ENCODE data around the gene NAP1L1. TPM values are rescaled to one million over a fixed set of nuclear protein-coding genes. Genes with fewer than 3 reads are reported as not detected.

Gene NAP1L1
- total RNA-seq, 4 donors from 2014 or later = 78.9 to 191 (median 150) TPM

- H3K27ac ChIP-seq = no peak overlapping the region
- H3K4me1 ChIP-seq = no peaks in the 10 kb centered on the region
- H3K4me3 ChIP-seq = no peak overlapping the region
- TF ChIP-seq POLR2A (IDR thresholded peaks at IDR 0.05) (no peak), CTCF (IDR thresholded peaks at IDR 0.05) (no peak), POLR2AphosphoS5 (IDR thresholded peaks at IDR 0.05) (no peak), EP300 (IDR thresholded peaks at IDR 0.05; ENCODE audit: low read depth) (no peak)
- intact Hi-C loops (cut with DNase I; ENCODE audit: low total_unique reads) = no loop called here
- no peaks in the 10 kb centered on the region for H3K36me3 ChIP-seq
- no peak for DNase-seq
- no peaks in the 10 kb centered on the region for H3K9me3 ChIP-seq
- H3K27me3 ChIP-seq = no peaks in the 10 kb centered on the region
- in situ Hi-C loops (cut with MboI; ENCODE audit: low pct_ligation_motif_present in 1 of 4, low pct_unique_long_range_greater_than_20kb in 1 of 4, low sequenced_read_pairs in 3 of 4) = loop anchor here in 2 of 4 donors (25.0 kb wide), 1 partner anchor 471 kb away; the partner anchor contains the start of gene OSBPL8 (in 2 of the 2)
- 40 to 71% methylated on average over 1 to 2 of the region's 2 CpGs for WGBS, 2 donors (ENCODE audit: low coverage in 1 of 2)
These were observed 6.8 kb upstream of the NAP1L1 start for GRCh38 chr12:76091246-76091754.

GRCh38 chr12:76085520-76085868 lies 1.0 kb upstream of the NAP1L1 start:
- Histone ChIP-seq H3K9me3 (no peaks in the 10 kb centered on the region), H3K27ac (peak overlapping the region; percentile 97 to 99 (median 98)), H3K27me3 (no peaks in the 10 kb centered on the region), H3K4me1 (peaks cover 0 to 33% (median 19%) of the 10 kb centered on the region in 4 donors), H3K4me3 (peak overlapping the region in 3 of 4 donors; percentile 75 to 97 (median 92)), H3K36me3 (no peaks in the 10 kb centered on the region)
- intact Hi-C loops (cut with DNase I; ENCODE audit: low total_unique reads) = no loop called here
- WGBS, 2 donors (ENCODE audit: low coverage in 1 of 2) = 7 to 11% methylated on average over 5 of the region's 5 CpGs
- no peak for TF ChIP-seq POLR2A (IDR thresholded peaks at IDR 0.05)
- TF ChIP-seq CTCF (IDR thresholded peaks at IDR 0.05) = no peak
- TF ChIP-seq POLR2AphosphoS5 (IDR thresholded peaks at IDR 0.05) = no peak
- TF ChIP-seq EP300 (IDR thresholded peaks at IDR 0.05; ENCODE audit: low read depth) = no peak
- in situ Hi-C loops (cut with MboI; ENCODE audit: low pct_ligation_motif_present in 1 of 4, low pct_unique_long_range_greater_than_20kb in 1 of 4, low sequenced_read_pairs in 3 of 4) = loop anchor here in 2 of 4 donors (25.0 kb wide), 1 partner anchor 477 kb away; the partner anchor contains the start of gene OSBPL8 (in 2 of the 2)
- DNase-seq = no peak

- intact Hi-C loops (cut with DNase I; ENCODE audit: low total_unique reads) (no loop called here), in situ Hi-C loops (cut with MboI; ENCODE audit: low pct_ligation_motif_present in 1 of 4, low pct_unique_long_range_greater_than_20kb in 1 of 4, low sequenced_read_pairs in 3 of 4) (loop anchor here in 2 of 4 donors (25.0 kb wide), 1 partner anchor 477 kb away; the partner anchor contains the start of gene OSBPL8 (in 2 of the 2))
- Histone ChIP-seq H3K36me3 (no peaks in the 10 kb centered on the region), H3K27ac (peak overlapping the region; percentile 97 to 99 (median 98)), H3K9me3 (no peaks in the 10 kb centered on the region), H3K4me3 (peak overlapping the region; percentile 74 to 97 (median 84)), H3K4me1 (peaks cover 0 to 33% (median 19%) of the 10 kb centered on the region in 4 donors), H3K27me3 (no peaks in the 10 kb centered on the region)
- TF ChIP-seq CTCF (IDR thresholded peaks at IDR 0.05) (peak in 1 of 5 experiments; percentile 10), POLR2AphosphoS5 (IDR thresholded peaks at IDR 0.05) (peak in 1 of 3 donors; percentile 47), EP300 (IDR thresholded peaks at IDR 0.05; ENCODE audit: low read depth) (no peak)
- 0% methylated on average over 5 to 44 of the region's 44 CpGs for WGBS, 2 donors (ENCODE audit: low coverage in 1 of 2)
- peak; percentile 84 for DNase-seq
These were observed 506 bp upstream of the NAP1L1 start for GRCh38 chr12:76084863-76085519.

- Histone ChIP-seq H3K4me1 (peaks cover 0 to 33% (median 19%) of the 10 kb centered on the region in 4 donors), H3K4me3 (peak overlapping the region; percentile 74 to 97 (median 84)), H3K27me3 (no peaks in the 10 kb centered on the region), H3K36me3 (no peaks in the 10 kb centered on the region), H3K27ac (peak overlapping the region; percentile 97 to 99 (median 98)), H3K9me3 (peaks cover 0 to 10% of the 10 kb centered on the region in 2 donors)
- intact Hi-C loops (cut with DNase I; ENCODE audit: low total_unique reads) = no loop called here
- in situ Hi-C loops (cut with MboI; ENCODE audit: low pct_ligation_motif_present in 1 of 4, low pct_unique_long_range_greater_than_20kb in 1 of 4, low sequenced_read_pairs in 3 of 4) = loop anchor here in 2 of 4 donors (25.0 kb wide), 1 partner anchor 479 kb away; the partner anchor contains the start of gene OSBPL8 (in 2 of the 2)
- no peak for TF ChIP-seq CTCF (IDR thresholded peaks at IDR 0.05)
- no peak for TF ChIP-seq POLR2AphosphoS5 (IDR thresholded peaks at IDR 0.05)
- no peak for TF ChIP-seq EP300 (IDR thresholded peaks at IDR 0.05; ENCODE audit: low read depth)
- no peak for TF ChIP-seq POLR2A (IDR thresholded peaks at IDR 0.05)
- DNase-seq = no peak
- WGBS, 2 donors (ENCODE audit: low coverage in 1 of 2) = 4% methylated on average over 10 to 14 of the region's 14 CpGs
These were observed 1.1 kb downstream of the NAP1L1 start for GRCh38 chr12:76083246-76083903.

Measured in transverse colon (tissue), 4 donors.